Spleen (tissue), 11 donors: ENCODE results near the gene KBTBD8. TPM values are rescaled to one million over a fixed set of nuclear protein-coding genes. Genes with fewer than 3 reads are reported as not detected.

Experiments
- DNase-seq: peaks from one replicate; pipeline ENCODE4 v3.0.0-alpha.2; 2020
- H3K27ac ChIP-seq, 8 donors: fragments of 200-600 bp; sonication (generic) in 7 of 8; 1 replicate in 4 of 8; 2 replicates in 4 of 8; pipeline versions ENCODE4 v1.5.0 to v1.8.0; 2016 to 2021; ENCODE audit warnings: inconsistent platforms in 4 of 8, mild to moderate bottlenecking in 4 of 8, moderate library complexity in 1 of 8
- H3K27me3 ChIP-seq, 7 donors: fragments of 200-600 bp; sonication (generic) in 6 of 7; replicated peaks in 1 of 7; 1 replicate in 4 of 7; 2 replicates in 3 of 7; pipeline versions ENCODE4 v1.5.0 to v1.8.0; 2016 to 2021; ENCODE audit warnings: inconsistent platforms in 3 of 7, mild to moderate bottlenecking in 1 of 7
- H3K36me3 ChIP-seq, 6 donors: fragments of 200-600 bp; sonication (generic) in 5 of 6; 1 replicate in 4 of 6; 2 replicates in 2 of 6; pipeline versions ENCODE4 v1.5.0 to v1.8.0; 2016 to 2021; ENCODE audit warnings: inconsistent platforms in 2 of 6
- H3K4me1 ChIP-seq, 6 donors: fragments of 200-600 bp; sonication (generic) in 5 of 6; 1 replicate in 3 of 6; 2 replicates in 3 of 6; pipeline versions ENCODE4 v1.5.0 to v1.8.0; 2016 to 2021; ENCODE audit warnings: inconsistent platforms in 3 of 6
- H3K4me3 ChIP-seq, 8 donors: fragments of 200-600 bp; sonication (generic) in 7 of 8; 1 replicate in 4 of 8; 2 replicates in 4 of 8; pipeline versions ENCODE4 v1.5.0 to v1.8.0; 2016 to 2021; ENCODE audit warnings: inconsistent platforms in 4 of 8, mild to moderate bottlenecking in 4 of 8, moderate library complexity in 2 of 8
- H3K9me3 ChIP-seq, 8 donors: fragments of 200-600 bp; sonication (generic) in 7 of 8; 1 replicate in 4 of 8; 2 replicates in 4 of 8; pipeline versions ENCODE4 v1.5.0 to v1.8.0; 2016 to 2021; ENCODE audit warnings: inconsistent platforms in 4 of 8
- CTCF ChIP-seq, 11 experiments: fragments of 200-600 bp in 7 of 11; fragments of 450-650 bp in 4 of 11; sonication (generic) in 4 of 11; IDR thresholded peaks in 8 of 11; conservative IDR thresholded peaks in 3 of 11; 1 replicate in 7 of 11; 2 replicates in 4 of 11; pipeline versions ENCODE4 v1.4.0 to v1.8.0; 2016 to 2021; ENCODE audit warnings: antibody characterized with exemption in 11 of 11, inconsistent platforms in 4 of 11, mild to moderate bottlenecking in 1 of 11
- POLR2A ChIP-seq, 3 donors: fragments of 450-650 bp; IDR thresholded peaks; one replicate each; pipeline ENCODE4 v1.5.1; 2017; ENCODE audit warnings: antibody characterized with exemption in 3 of 3, mild to moderate bottlenecking in 1 of 3
- POLR2AphosphoS5 ChIP-seq, 3 donors: sonication (generic); formaldehyde crosslinking; IDR thresholded peaks; one replicate each; pipeline ENCODE4 v1.5.1; 2017; ENCODE audit warnings: antibody characterized with exemption in 3 of 3
- WGBS, 5 donors: extraction: QIAGEN DNeasy Blood & Tissue Kit in 3 of 5; methylation state at CpG; one replicate each; pipeline versions ENCODE4 v1.1.5 to v1.1.7; 2013 to 2018; 5-methylcytosine and 5-hydroxymethylcytosine counted together
- intact Hi-C: fragments of 100-400 bp; cut with DNase I; formaldehyde crosslinking; loops from one replicate; pipeline ENCODE4 v1.15.0; 2023; ENCODE audit warnings: low total_unique reads
- polyA plus RNA-seq, 3 donors: library from polyadenylated mRNA; stranded (reverse); fragments of 200-250 nt; gene quantifications; one replicate each; pipeline ENCODE4 v1.2.1, GENCODE V29; 2013
- total RNA-seq, 7 donors: library from RNA; depleted of rRNA in 3 of 7; stranded (reverse); fragments of >200 nt in 3 of 7; fragmentation: NEBNext Ultra II Directional in 4 of 7; extraction: Animal tissue kit (Norgen Biotek cat#: 25700) in 4 of 7; gene quantifications; one replicate each; pipeline versions ENCODE4 v1.1.0 to v1.2.1, GENCODE V29; 2016 to 2021
- donor health status: healthy with polysubstance abuse.
- donor health status: DM: no; HTN: no; CAD: no; lungs with moderate emphysema.
- donor health status: DM: no; HTN: no; CAD: no.
- donor health status: Bipolar disorder and iron deficiency.
- donor health status: healthy.
- donor health status: DM: no; HTN: no; CAD: no.
- donor health status: DM: yes; HTN: yes; CAD: no.

The KBTBD8 gene
- total and polyA plus RNA-seq, 10 donors = 9.8 to 31.9 (median 12.7) TPM

- intact Hi-C loops = no loop called here
- DNase-seq = no peak
- 62 to 83% (median 78%) methylated on average over 13 of the region's 13 CpGs for WGBS, 5 donors
Measured at GRCh38 chr3:67018789-67019526, 20.9 kb downstream of the KBTBD8 start.

GRCh38 chr3:67028001-67028784 lies 30.1 kb downstream of the KBTBD8 start:
- peaks cover 0 to 9% (median 2%) of the 10 kb centered on the region in 6 donors for H3K4me1 ChIP-seq
- TF ChIP-seq POLR2A (IDR thresholded peaks at IDR 0.05) (no peak), CTCF (IDR thresholded peaks at IDR 0.05 in 8 of 11, conservative IDR thresholded peaks at IDR 0.05 in 3 of 11) (no peak), POLR2AphosphoS5 (IDR thresholded peaks at IDR 0.05) (no peak)
- no peak overlapping the region for H3K4me3 ChIP-seq
- intact Hi-C loops = no loop called here
- no peak for DNase-seq
- no peak overlapping the region for H3K27ac ChIP-seq
- H3K9me3 ChIP-seq = no peaks in the 10 kb centered on the region
- no peaks in the 10 kb centered on the region for H3K27me3 ChIP-seq
- no peaks in the 10 kb centered on the region for H3K36me3 ChIP-seq
- 83 to 89% (median 85%) methylated on average over 5 of the region's 5 CpGs for WGBS, 5 donors

More at GRCh38 chr3:67018789-67019526, 20.9 kb downstream of the KBTBD8 start:
- TF ChIP-seq CTCF (IDR thresholded peaks at IDR 0.05 in 8 of 11, conservative IDR thresholded peaks at IDR 0.05 in 3 of 11) (no peak), POLR2AphosphoS5 (IDR thresholded peaks at IDR 0.05) (no peak), POLR2A (IDR thresholded peaks at IDR 0.05) (no peak)
- Histone ChIP-seq H3K27me3 (no peaks in the 10 kb centered on the region), H3K4me1 (peaks cover 11 to 45% (median 40%) of the 10 kb centered on the region in 6 donors), H3K9me3 (no peaks in the 10 kb centered on the region), H3K27ac (peak overlapping the region in 5 of 8 donors; percentile 15 to 69 (median 19)), H3K4me3 (peak overlapping the region in 1 of 8 donors; percentile 8), H3K36me3 (no peaks in the 10 kb centered on the region)

GRCh38 chr3:67030785-67031740 lies 33.0 kb downstream of the KBTBD8 start:
- intact Hi-C loops = no loop called here
- WGBS, 5 donors = 35 to 67% (median 46%) methylated on average over 3 of the region's 3 CpGs
- no peaks in the 10 kb centered on the region for H3K9me3 ChIP-seq
- TF ChIP-seq POLR2A (IDR thresholded peaks at IDR 0.05) (no peak), CTCF (IDR thresholded peaks at IDR 0.05 in 8 of 11, conservative IDR thresholded peaks at IDR 0.05 in 3 of 11) (no peak), POLR2AphosphoS5 (IDR thresholded peaks at IDR 0.05) (no peak)
- DNase-seq = no peak
- peaks cover 0 to 9% (median 2%) of the 10 kb centered on the region in 6 donors for H3K4me1 ChIP-seq
- H3K27me3 ChIP-seq = no peaks in the 10 kb centered on the region
- H3K36me3 ChIP-seq = no peaks in the 10 kb centered on the region
- H3K4me3 ChIP-seq = no peak overlapping the region
- H3K27ac ChIP-seq = no peak overlapping the region
